Cardiac fibroblast (primary cell): ENCODE results near the gene LIPF.
A peak's percentile ranks its signal among the peaks of the same experiment; 100 is the strongest.

Experiments
- DNase-seq, 2 donors: peaks; one replicate each; pipeline versions ENCODE4 v3.0.0 to v3.0.0-alpha.2; 2010; ENCODE audit warnings: low read depth in 2 of 2
- H3K4me3 ChIP-seq, 2 donors: replicated peaks in 1 of 2; 1 replicate in 1 of 2; 2 replicates in 1 of 2; pipeline ENCODE4 v1.5.1; 2011; ENCODE audit warnings: low read depth in 2 of 2, low read length in 2 of 2, mild to moderate bottlenecking in 2 of 2, moderate library complexity in 1 of 2
- TF ChIP-seq, protein P1 (sequence below): IDR thresholded peaks from one replicate; pipeline ENCODE4 v1.5.1; 2011; ENCODE audit warnings: low read depth, mild to moderate bottlenecking, low read length, inconsistent platforms

The LIPF gene

DNA sequence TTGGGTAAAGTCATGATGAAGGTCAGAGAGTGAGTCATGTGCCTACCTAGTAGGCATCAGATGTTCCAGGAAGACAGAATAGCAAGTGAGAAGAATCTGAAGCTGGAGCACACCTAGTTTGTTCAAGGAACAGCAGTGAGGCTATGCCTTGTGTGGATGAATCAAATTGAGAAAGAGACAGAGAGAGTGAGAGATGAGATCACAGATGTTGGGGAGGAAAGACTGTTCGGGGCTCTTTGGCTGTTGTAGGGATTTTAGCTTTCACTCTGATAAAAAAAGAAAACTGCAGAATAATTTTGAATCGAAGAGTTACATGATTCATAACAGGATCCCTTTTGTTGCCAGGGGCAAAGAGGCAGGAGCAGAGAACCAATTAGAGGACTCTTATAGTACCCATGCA is 6.3 kb downstream of the LIPF start:
- no peak overlapping the region for H3K4me3 ChIP-seq
- no peak for DNase-seq
- TF ChIP-seq, protein P1, sequence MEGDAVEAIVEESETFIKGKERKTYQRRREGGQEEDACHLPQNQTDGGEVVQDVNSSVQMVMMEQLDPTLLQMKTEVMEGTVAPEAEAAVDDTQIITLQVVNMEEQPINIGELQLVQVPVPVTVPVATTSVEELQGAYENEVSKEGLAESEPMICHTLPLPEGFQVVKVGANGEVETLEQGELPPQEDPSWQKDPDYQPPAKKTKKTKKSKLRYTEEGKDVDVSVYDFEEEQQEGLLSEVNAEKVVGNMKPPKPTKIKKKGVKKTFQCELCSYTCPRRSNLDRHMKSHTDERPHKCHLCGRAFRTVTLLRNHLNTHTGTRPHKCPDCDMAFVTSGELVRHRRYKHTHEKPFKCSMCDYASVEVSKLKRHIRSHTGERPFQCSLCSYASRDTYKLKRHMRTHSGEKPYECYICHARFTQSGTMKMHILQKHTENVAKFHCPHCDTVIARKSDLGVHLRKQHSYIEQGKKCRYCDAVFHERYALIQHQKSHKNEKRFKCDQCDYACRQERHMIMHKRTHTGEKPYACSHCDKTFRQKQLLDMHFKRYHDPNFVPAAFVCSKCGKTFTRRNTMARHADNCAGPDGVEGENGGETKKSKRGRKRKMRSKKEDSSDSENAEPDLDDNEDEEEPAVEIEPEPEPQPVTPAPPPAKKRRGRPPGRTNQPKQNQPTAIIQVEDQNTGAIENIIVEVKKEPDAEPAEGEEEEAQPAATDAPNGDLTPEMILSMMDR, result no peak

DNA sequence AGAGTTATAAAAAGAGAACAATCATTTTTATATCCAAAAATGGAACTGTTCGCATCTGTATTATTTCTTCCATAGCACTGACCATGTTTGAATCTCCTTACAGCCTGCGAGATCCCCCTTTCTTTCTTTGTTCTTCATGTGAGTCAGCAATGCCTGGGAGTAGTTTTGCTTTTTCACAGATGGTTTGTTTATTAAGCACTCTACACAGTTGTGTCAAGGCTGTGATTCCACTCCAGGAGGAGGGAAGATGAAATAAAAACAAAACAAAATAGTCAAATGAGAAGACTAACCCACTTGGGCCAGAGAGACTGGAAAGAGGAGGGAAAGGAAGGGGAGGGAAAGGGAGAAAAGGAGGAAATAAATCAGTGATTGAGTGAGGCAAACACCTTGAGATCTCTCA is 7.8 kb downstream of the LIPF start:
- DNase-seq, result peak in 1 of 2 donors; percentile 44
- no peak overlapping the region for H3K4me3 ChIP-seq
- TF ChIP-seq, protein P1, result no peak

DNA sequence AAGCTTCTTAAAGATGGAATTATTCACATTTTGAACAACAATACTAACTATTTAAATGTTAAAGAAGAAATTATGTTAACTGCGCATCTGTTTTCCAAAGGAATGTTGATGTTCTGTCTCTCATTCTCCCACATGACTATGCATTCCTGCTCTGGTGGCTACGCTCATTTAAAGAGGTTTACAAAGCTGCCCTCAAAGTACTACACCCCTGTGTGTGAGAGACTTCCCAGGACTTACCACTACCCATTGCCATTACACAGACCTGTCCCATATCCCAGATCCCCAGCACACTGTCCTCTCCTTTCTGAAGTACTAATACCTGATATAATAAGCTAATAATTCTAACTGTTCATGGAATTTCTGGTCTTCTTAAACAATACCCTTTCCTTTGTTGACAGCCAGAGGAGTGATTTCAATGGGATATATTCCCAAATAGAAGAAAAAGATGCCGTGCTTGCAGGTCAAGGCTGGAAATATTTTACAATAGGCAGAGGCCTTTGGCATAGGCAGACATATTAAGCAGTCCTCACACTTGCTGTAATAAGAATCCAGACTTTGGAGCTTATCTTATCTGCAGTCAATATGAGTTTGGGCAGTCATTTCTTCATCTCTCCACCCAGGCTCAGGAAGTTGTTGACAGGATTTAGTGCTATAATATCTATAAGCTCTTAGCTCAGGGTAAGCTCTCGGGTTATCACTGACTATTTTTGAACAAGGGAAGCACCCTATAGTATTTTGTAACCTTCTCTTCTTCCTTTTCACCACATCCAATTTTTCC is 12.2 kb downstream of the LIPF start:
- no peak for DNase-seq
- no peak overlapping the region for H3K4me3 ChIP-seq
- TF ChIP-seq, protein P1, result no peak

DNA sequence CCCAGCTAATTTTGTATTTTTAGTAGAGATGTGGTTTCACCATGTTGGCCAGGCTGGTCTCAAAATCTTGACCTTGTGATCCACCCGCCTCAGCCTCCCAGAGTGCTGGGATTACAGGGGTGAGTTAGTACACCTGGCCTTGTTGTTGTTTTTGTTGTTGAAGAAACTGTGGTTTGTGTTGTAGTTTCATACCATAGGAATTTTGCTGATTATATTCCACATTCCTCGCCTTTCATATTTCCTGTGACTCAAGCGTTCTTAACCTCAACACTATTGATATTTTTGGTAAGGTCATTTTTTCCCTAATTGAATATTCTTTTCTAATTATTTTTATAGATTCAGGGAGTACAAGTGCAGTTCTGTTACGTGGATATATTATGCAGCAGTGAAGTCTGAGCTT is 16.7 kb downstream of the LIPF start:
- TF ChIP-seq, protein P1, result no peak
- H3K4me3 ChIP-seq, result no peak overlapping the region
- peak in 1 of 2 donors; percentile 80 for DNase-seq

DNA sequence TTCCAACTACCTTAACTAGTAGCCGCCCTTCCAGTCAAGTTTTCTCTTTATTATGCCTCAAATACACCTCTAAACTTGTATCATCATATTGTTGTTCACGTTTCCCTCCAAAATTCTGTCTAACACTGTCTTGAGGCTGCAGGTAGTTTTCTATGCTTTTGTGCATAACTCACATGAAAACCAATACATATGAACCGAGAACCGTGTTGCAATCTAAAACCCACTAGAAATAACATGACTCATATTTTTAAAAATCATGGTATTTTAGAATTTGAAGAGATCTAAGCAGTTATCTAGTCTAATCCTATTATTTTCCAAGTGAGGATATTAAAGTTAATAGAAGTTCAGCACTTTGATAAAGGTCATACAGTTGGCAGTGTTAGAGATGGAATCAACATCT is 18.2 kb downstream of the LIPF start:
- peak in 1 of 2 donors; percentile 41 for DNase-seq
- TF ChIP-seq, protein P1, result no peak
- no peak overlapping the region for H3K4me3 ChIP-seq

DNA sequence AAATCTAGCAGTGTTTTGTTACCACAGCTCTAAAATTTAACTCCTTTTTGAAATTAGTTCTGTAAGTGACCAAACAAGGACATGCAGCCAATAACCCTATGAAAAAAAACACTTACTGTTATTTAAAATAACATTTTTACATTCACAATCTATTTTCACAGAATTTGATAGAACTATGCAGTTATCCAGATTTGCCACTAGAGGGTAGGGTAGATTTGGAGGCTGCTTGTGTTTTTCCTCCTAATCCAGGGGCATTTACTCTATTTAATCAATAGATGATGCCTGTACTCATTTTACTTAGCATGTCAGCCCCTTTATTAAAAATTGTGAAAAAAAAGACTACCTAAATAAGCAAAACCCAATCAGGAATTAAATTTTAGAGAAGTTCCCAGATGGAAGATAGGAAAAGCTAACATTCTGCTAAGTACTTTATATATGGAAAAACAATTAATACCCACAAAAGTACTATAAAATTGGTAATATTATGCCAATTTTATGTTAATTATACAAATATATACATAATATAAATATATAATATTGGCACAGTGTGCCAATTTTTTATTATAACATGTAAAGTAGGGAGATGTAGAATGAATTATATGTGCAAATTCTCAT is 23.7 kb downstream of the LIPF start:
- H3K4me3 ChIP-seq, result no peak overlapping the region
- DNase-seq, result peak; percentile 53 to 55
- TF ChIP-seq, protein P1, result peak; percentile 84
